K562 (cell line): ENCODE measurements around the gene CST6. TPM values are rescaled to one million over a fixed set of nuclear protein-coding genes. Genes with fewer than 3 reads are reported as not detected.

ENCODE experiments used
- ATAC-seq: fragments of 200-7000 bp; cut with Tn5 transposase; 3 replicates; pipeline ENCODE4 v1.9.1; 2020; ENCODE audit warnings: moderate library complexity
- BruUV-seq: library from RNA; stranded (reverse); fragments of 400-500 nt; replicated peaks from 2 replicates; lab custom pipeline; 2021; lab: Mats Ljungman, UMichigan
- CTCF ChIA-PET: fragments of 300-600 bp; formaldehyde crosslinking; extraction: SDS; loops from one replicate; lab custom pipeline; 2021; ENCODE audit warnings: low intra/inter-chr PET ratio; lab: Yijun Ruan, JAX
- POLR2A ChIA-PET: fragments of 300-600, 350-650 bp; sonication (Branson Sonifier 250); formaldehyde crosslinking; extraction: SDS; loops from one replicate; lab custom pipeline; 2021; ENCODE audit warnings: antibody characterized with exemption, inconsistent platforms; lab: Yijun Ruan, JAX
- DNase-seq, 4 experiments: peaks; one replicate each; pipeline versions ENCODE4 v3.0.0 to v3.0.0-alpha.2; 2011 to 2018; ENCODE audit warnings: low spot score in 3 of 4, mixed read lengths in 3 of 4; ENCODE audit errors: extremely low read depth in 1 of 4
- FAIRE-seq: peaks from 2 replicates; lab custom pipeline; 2011; peaks lifted over from hg19 to GRCh38; lab: Jason Lieb, UNC
- H2AFZ ChIP-seq: 2 replicates; pipeline ENCODE4 v1.6.0; 2011; ENCODE audit warnings: low read depth, low read length, control low read depth, inconsistent platforms
- H3K27ac ChIP-seq: fragments of 200-600 bp; 3 replicates; pipeline ENCODE4 v1.8.0; 2011; ENCODE audit warnings: low read depth, mild to moderate bottlenecking, control low read depth, inconsistent platforms, low read length, moderate library complexity, mixed read lengths; ENCODE audit errors: extremely low read depth
- H3K27me3 ChIP-seq, 2 experiments: fragments of 300-600 bp in 1 of 2; 2 replicates in 1 of 2; 3 replicates in 1 of 2; pipeline versions ENCODE4 v1.6.0 to v1.8.0; 2011; ENCODE audit warnings: inconsistent platforms in 2 of 2, low read length in 2 of 2, mild to moderate bottlenecking in 1 of 2, mixed read lengths in 1 of 2, moderate library complexity in 1 of 2; ENCODE audit not compliant: control insufficient read depth in 2 of 2, insufficient read depth in 2 of 2
- H3K36me3 ChIP-seq: fragments of 300-600 bp; 3 replicates; pipeline ENCODE4 v1.8.0; 2011; ENCODE audit warnings: mild to moderate bottlenecking, low read length, inconsistent platforms; ENCODE audit not compliant: control insufficient read depth, insufficient read depth
- H3K4me1 ChIP-seq, 2 experiments: fragments of 200-600 bp in 1 of 2; replicated peaks in 1 of 2; 2 replicates in 1 of 2; 3 replicates in 1 of 2; pipeline versions ENCODE4 v1.5.1 to v1.8.0; 2011; ENCODE audit warnings: inconsistent platforms in 2 of 2, low read length in 2 of 2, mild to moderate bottlenecking in 1 of 2, mixed read lengths in 1 of 2, moderate library complexity in 1 of 2; ENCODE audit not compliant: control insufficient read depth in 2 of 2, insufficient read depth in 2 of 2
- H3K4me2 ChIP-seq: 2 replicates; pipeline ENCODE4 v1.6.1; 2011; ENCODE audit warnings: low read length, control low read depth, inconsistent platforms, mixed read lengths; ENCODE audit not compliant: insufficient read depth
- H3K4me3 ChIP-seq: fragments of 200-600 bp; sonication (generic), shearing (Covaris generic); 2 replicates; pipeline ENCODE4 v1.5.1; 2016; ENCODE audit warnings: control low read depth, inconsistent platforms
- H3K79me2 ChIP-seq: fragments of 200-600 bp; 3 replicates; pipeline ENCODE4 v1.8.0; 2011; ENCODE audit warnings: low read length, inconsistent platforms; ENCODE audit not compliant: control insufficient read depth, insufficient read depth
- H3K9ac ChIP-seq, 2 experiments: 2 replicates each; pipeline versions ENCODE4 v1.6.0 to v1.6.1; 2011; ENCODE audit warnings: low read depth in 2 of 2, low read length in 2 of 2, control low read depth in 1 of 2, inconsistent platforms in 1 of 2, mild to moderate bottlenecking in 1 of 2, mixed read lengths in 1 of 2; ENCODE audit not compliant: insufficient read depth in 1 of 2
- H3K9me1 ChIP-seq: one replicate; pipeline ENCODE4 v1.6.0; 2011; ENCODE audit warnings: inconsistent platforms, mild to moderate bottlenecking, low read length, moderate library complexity; ENCODE audit not compliant: control insufficient read depth, insufficient read depth
- H3K9me3 ChIP-seq: replicated peaks from 2 replicates; pipeline ENCODE4 v1.5.1; 2011; ENCODE audit warnings: low read depth, low read length, inconsistent platforms; ENCODE audit not compliant: control insufficient read depth, insufficient read depth
- H4K20me1 ChIP-seq: replicated peaks from 2 replicates; pipeline ENCODE4 v1.6.1; 2011; ENCODE audit warnings: low read length, inconsistent platforms, mixed read lengths; ENCODE audit not compliant: control insufficient read depth, insufficient read depth
- CBX1 ChIP-seq: sonication (generic); IDR thresholded peaks from 2 replicates; pipeline ENCODE4 v1.6.1; 2016; ENCODE audit warnings: antibody characterized with exemption, low read depth, mild to moderate bottlenecking
- CREB3L1 ChIP-seq: fragments of 450-650 bp; IDR thresholded peaks from 2 replicates; pipeline ENCODE4 v1.6.1; 2014; ENCODE audit warnings: low read depth, mild to moderate bottlenecking, moderate library complexity, borderline replicate concordance
- CTCFL ChIP-seq: IDR thresholded peaks from 2 replicates; pipeline ENCODE4 v1.6.1; 2011; ENCODE audit warnings: borderline replicate concordance, low read depth, mild to moderate bottlenecking, moderate library complexity, low read length; ENCODE audit not compliant: insufficient read depth, poor library complexity, severe bottlenecking
- CXXC5 ChIP-seq: fragments of 250-450 bp; sonication (Bioruptor Pico); IDR thresholded peaks from 2 replicates; pipeline ENCODE4 v1.8.0; 2022; ENCODE audit warnings: inconsistent platforms, mild to moderate bottlenecking, moderate library complexity
- E2F8 ChIP-seq: fragments of 450-650 bp; IDR thresholded peaks from 2 replicates; pipeline ENCODE4 v1.7.1; 2018; ENCODE audit warnings: mild to moderate bottlenecking, low read depth; ENCODE audit not compliant: partially characterized antibody
- EZH2 ChIP-seq: IDR thresholded peaks from 2 replicates; pipeline ENCODE4 v1.6.1; 2012; ENCODE audit warnings: low read depth, mild to moderate bottlenecking, inconsistent platforms, low read length, borderline replicate concordance
- GABPB1 ChIP-seq: sonication (generic); formaldehyde crosslinking; IDR thresholded peaks from 2 replicates; pipeline ENCODE4 v1.8.0; 2022; ENCODE audit warnings: mild to moderate bottlenecking, missing genetic modification reagents
- MTA1 ChIP-seq: fragments of 450-650 bp; IDR thresholded peaks from 2 replicates; pipeline ENCODE4 v1.6.1; 2017; ENCODE audit warnings: borderline replicate concordance
- NR4A1 ChIP-seq, 2 experiments: fragments of 250-450 bp in 1 of 2; fragments of 450-650 bp in 1 of 2; sonication (Bioruptor Pico) in 1 of 2; IDR thresholded peaks; 2 replicates each; pipeline versions ENCODE4 v1.4.0 to v1.6.1; 2016 to 2020; ENCODE audit warnings: mild to moderate bottlenecking in 2 of 2, missing compliant biosample characterization in 1 of 2, missing genetic modification characterization in 1 of 2, moderate library complexity in 1 of 2
- YY1 ChIP-seq, 3 experiments: IDR thresholded peaks; 2 replicates each; pipeline ENCODE4 v1.6.1; 2011; ENCODE audit warnings: low read length in 2 of 3, mild to moderate bottlenecking in 2 of 3, moderate library complexity in 2 of 3, borderline replicate concordance in 1 of 3, control low read depth in 1 of 3, low read depth in 1 of 3; ENCODE audit not compliant: insufficient read depth in 3 of 3, insufficient replicate concordance in 2 of 3, control insufficient read depth in 1 of 3, insufficient read length in 1 of 3; ENCODE audit errors: extremely low read depth in 1 of 3
- ZFX ChIP-seq: sonication (generic); formaldehyde crosslinking; IDR thresholded peaks from 2 replicates; pipeline ENCODE4 v1.8.0; 2022; ENCODE audit warnings: mild to moderate bottlenecking, missing genetic modification reagents, moderate library complexity
- ZNF707 ChIP-seq: fragments of 250-450 bp; sonication (Bioruptor Pico); conservative IDR thresholded peaks from 2 replicates; pipeline ENCODE4 v1.8.0; 2022; ENCODE audit warnings: inconsistent platforms, mild to moderate bottlenecking, moderate library complexity
- WGBS: fragments of 100-300 bp; shearing (Covaris generic); methylation state at CpG from one replicate; pipeline ENCODE4 v1.1.6; 2016; ENCODE audit warnings: low coverage, mixed read lengths; ENCODE audit not compliant: insufficient coverage; ENCODE audit errors: missing lambda C conversion rate; 5-methylcytosine and 5-hydroxymethylcytosine counted together
- in situ Hi-C: fragments of 300-500 bp; cut with MboI; formaldehyde crosslinking; loops from 4 replicates; pipeline ENCODE4 v1.15.0; 2018; ENCODE audit warnings: inconsistent platforms, mixed read lengths
- intact Hi-C: fragments of 100-400 bp; cut with micrococcal nuclease; formaldehyde crosslinking; loops from 2 replicates; pipeline ENCODE4 v1.14.2; 2022
- polyA plus RNA-seq, 8 experiments: library from polyadenylated mRNA; depleted of rRNA in 4 of 8; stranded (reverse) in 5 of 8; unstranded in 3 of 8; fragments of >200 nt; fragmentation: Nextera tagmentation in 2 of 8; fragmentation: Illumina TruSeq in 1 of 8; extraction: Ambion mirVana in 2 of 8; extraction: Trizol in 1 of 8; gene quantifications; 2 replicates each; pipeline versions ENCODE4 v1.2.1 to v1.2.3, GENCODE V29; 2011 to 2014; ENCODE audit warnings: inconsistent platforms in 1 of 8, missing spikeins in 1 of 8
- total RNA-seq, 7 experiments: library from RNA; depleted of rRNA in 6 of 7; stranded (reverse); fragments of >200 nt in 6 of 7; fragmentation: Illumina TruSeq in 2 of 7; extraction: Trizol in 2 of 7; gene quantifications; 2 replicates each; pipeline versions ENCODE4 v1.2.1 to v1.2.3, GENCODE V29; 2011 to 2021; ENCODE audit warnings: low replicate concordance in 1 of 7

CST6 gene
- total and polyA plus RNA-seq, 9 of the 15 experiments (the other 6 are each of a cell fraction or from before 2014, with no cell fraction given): not detected

- in situ Hi-C loops (no loop called here), intact Hi-C loops (no loop called here)
- peak within 1 kb of the TSS; percentile 99 for H3K4me2 ChIP-seq
- ATAC-seq (peak; percentile 98), FAIRE-seq (peak; percentile 98), DNase-seq (peak; percentile 92 to 99 (median 94))
- no peaks in the 10 kb centered on the region for H3K9me1 ChIP-seq
- no TSS peak for BruUV-seq
- H2AFZ ChIP-seq: peak within 1 kb of the TSS; percentile 96
- POLR2A ChIA-PET: interaction anchor here (0.5 to 4.8 kb wide), 15 partner anchors 8 to 427 kb away, joined by 3 to 32 read pairs (median 4); partner anchors contain the start of genes CATSPER1 and MUS81
- H3K36me3 ChIP-seq: peaks cover 43% of the 10 kb centered on the region
- H3K27ac ChIP-seq: peak within 1 kb of the TSS; percentile 85
- H3K4me1 ChIP-seq: peaks cover 16 to 33% of the 10 kb centered on the region in 2 experiments
- no peaks in the 10 kb centered on the region for H3K9me3 ChIP-seq
- no peaks in the 10 kb centered on the region for H4K20me1 ChIP-seq
- CTCF ChIA-PET: no interaction called here
- peaks cover 31% of the 10 kb centered on the region for H3K79me2 ChIP-seq
- H3K27me3 ChIP-seq: no peaks in the 10 kb centered on the region
- WGBS: 1% methylated on average over 83 of the region's 84 CpGs
- H3K9ac ChIP-seq: peak within 1 kb of the TSS; percentile 98 to 99
- peak within 1 kb of the TSS; percentile 89 for H3K4me3 ChIP-seq
- TF ChIP-seq NR4A1 (CRISPR knock-in tag; IDR thresholded peaks at IDR 0.05) (0 out of 2 replicates have a peak, but pooled peaks have one; percentile 8), NR4A1 (tag; IDR thresholded peaks at IDR 0.05) (no peak), ZFX (CRISPR knock-in tag) (peak; percentile 97), CBX1 (0 out of 2 replicates have a peak, but pooled peaks have one; percentile 25), EZH2 (no peak), E2F8 (peak; percentile 94), CXXC5 (peak; percentile 99), YY1 (IDR thresholded peaks at IDR 0.05; ENCODE audit: borderline replicate concordance in 1 of 3, control insufficient read depth in 1 of 3, extremely low read depth in 1 of 3, insufficient read depth in 3 of 3, insufficient read length in 1 of 3, insufficient replicate concordance in 2 of 3, low read depth in 1 of 3, low read length in 2 of 3) (peak; percentile 78 to 95 (median 92)), GABPB1 (CRISPR knock-in tag) (peak; percentile 97), MTA1 (peak; percentile 95), ZNF707 (no peak), CTCFL (no peak), CREB3L1 (peak; percentile 100)
Observed at GRCh38 chr11:66051766-66052663, 40.2 kb downstream of the CST6 start, which contains the start of gene SF3B2. Gene SF3B2 (plus strand): TSS chr11:66052364. CDS start chr11:66052385, 21 bp downstream.
